NCI-H774 (cell line): ENCODE measurements around the gene TRPM6.

Experiments used
- DNase-seq: peaks from one replicate; lab custom pipeline; 2025; lab: John Stamatoyannopoulos, UW

Gene TRPM6

DNA sequence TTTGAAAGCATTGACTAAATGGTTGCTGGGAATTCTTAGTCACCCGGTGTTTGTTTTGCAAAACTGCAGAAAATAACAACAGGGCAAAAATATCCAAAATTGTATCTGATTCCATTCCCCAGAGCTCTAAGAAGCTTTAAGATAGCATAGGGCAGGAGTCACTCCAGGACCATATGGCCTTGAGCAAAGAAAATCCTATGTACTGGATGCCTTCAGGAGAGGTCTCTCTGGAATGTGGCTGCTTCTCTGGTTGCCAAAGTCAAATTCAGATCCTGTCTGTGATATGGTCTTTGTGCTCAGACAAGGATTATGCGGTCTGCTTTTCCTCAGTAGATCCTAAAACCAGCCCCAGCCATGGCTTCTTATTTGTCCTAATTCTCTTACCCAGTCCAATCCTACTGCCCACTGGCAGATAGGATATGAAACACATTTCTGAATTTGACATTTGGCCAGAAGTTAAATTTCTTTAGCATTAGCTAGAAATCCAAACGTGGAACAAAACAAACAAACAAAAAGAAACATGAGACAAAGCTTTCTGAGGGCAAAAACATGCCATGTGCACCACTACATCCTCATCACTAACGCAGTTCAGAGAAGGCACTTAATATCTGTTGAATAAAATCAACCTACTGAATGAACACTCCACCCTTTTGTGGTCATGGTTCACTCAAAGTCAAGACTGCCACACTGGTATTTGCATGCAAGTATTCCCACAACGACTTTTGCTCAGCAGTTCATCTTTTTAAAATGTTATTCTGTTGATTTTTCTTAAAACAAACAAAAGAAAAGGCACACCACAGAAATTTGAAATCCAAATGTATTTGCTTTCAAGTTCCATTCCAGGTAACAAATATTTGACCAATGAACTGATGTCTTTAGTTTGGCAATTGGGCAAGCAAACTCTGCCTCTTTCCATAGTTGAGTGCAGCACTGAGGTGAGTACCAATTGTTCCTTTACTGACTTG is 165.7 kb downstream of the TRPM6 start:
- no peak for DNase-seq

DNA sequence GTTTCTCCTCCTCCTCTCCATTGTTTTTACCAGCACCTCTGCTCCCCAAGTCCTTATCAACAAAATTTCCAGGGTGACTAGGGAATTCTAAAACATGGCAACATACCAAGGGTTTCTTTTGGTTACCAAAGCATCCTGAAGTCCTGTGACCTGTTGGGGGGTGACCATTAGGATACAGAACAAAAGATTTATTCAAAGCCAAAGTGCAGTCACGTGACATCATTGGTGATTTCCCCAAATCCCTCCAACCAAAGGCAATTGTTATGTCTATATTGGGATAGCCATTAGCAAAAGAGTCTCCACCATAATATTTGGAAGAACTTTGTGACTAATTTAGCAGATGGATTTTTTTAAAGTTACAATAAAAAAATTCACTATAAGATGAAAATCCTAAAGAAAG is 168.4 kb downstream of the TRPM6 start:
- no peak for DNase-seq

DNA sequence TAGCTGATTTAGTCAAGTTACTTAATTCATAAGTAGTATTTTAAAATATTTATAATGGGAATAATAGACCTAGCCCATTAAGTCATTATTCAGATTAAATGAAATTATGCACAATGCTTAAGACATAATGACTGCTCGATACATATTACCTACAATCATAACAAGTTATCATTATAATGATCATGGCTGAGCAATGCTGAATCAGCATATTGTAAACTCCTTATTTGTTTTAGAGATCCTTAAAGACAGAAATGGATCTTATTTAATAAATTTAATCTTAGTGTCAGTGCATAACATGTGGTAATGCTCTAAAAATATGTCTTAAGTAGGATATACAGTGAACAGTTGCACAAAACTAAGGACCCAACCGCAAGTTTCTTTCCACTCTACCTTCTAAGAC is 169.0 kb downstream of the TRPM6 start:
- no peak for DNase-seq

DNA sequence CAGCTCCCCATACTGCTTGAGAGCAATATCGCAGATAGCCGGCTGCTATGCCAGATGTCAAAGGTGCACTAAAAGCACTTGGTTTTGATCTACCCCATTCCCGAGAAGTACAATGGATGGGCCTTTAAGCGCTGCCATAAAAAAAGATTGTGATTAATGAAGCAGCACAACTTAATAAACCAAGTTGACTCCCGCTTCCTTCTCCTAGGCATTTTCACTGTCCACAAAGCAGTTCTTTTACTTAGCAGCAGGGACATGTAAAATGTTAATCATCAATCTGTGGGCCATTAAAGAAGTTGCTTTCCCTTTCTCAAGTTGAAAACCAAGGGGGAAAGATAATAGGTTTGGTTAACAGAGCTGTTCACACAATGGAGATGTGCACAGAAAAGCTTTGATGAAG is 176.4 kb downstream of the TRPM6 start:
- no peak for DNase-seq

DNA sequence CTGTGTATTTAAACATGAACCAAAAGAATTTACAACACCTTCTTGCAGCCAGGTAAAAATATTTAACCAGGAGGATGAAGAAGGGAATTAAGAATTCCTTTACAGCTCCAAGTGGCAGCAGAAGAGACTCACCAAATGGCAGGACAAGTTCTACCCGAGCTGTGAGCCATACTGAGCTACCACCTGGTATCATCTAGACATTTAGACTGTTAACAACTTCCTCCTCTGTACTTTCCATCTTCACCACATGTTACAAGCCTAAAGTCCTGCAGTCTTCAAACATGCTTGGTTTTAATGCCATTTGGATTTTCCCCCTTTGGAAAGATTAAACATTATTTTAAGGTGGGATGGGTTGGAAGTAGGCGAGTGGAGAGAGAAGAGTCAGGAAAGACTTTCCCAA is 190.2 kb downstream of the TRPM6 start:
- no peak for DNase-seq

DNA sequence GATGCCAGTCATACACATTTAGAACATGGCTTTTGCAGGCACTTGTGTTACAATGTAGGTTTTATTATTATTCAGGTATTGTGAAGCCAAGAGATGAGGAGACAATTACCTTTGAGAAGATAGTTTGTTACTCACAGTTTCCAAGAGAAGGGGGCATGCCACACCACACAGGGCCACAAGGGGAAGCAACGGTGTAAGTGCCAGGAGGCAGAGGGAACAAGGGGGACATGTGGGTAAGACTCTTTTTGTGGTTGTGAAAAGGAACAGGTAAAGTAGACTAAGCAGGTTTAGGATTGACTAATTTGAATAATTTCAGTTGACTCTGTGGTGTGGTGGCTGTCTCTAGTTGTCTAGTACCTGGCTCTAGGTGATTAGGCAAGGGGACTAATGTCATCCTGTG is 191.2 kb downstream of the TRPM6 start:
- DNase-seq: no peak

DNA sequence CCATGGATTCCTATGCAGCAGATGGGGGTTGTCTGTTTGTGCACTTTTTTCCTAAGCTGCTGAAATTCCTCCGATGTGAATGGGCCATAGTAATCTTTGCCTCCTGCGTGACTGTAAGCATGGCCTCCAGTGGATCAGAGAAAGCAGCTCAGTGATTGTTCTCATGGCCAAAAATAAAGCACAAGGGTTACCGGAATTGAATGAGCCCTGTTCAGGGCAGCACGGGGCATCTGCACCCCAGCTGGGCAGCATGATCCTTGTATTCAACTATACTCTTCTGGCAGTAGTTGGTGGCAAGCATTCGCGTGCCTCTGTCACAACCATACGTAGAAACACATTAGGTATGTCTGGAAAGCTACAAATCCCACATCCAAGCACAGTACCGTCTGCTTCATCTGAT is 196.7 kb downstream of the TRPM6 start:
- DNase-seq: no peak

DNA sequence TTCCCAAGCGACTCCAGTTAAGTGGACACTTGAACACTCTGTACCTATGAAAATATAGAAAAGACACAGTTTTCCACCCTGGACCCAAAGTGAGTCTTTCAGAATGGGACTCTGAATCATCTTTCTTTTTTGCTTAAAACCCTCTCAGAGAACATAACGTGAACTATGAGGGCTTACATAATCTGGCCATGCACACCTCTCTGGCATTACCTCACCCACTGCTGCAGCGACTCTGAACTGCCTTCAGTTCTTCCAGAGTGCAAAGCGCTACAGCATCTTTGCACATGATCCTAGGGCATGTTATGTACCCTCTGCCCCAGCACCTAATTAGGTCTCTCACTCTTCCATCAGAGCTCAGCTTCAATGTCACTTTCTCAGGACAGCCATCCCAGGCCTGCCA is 204.4 kb downstream of the TRPM6 start:
- DNase-seq: no peak

DNA sequence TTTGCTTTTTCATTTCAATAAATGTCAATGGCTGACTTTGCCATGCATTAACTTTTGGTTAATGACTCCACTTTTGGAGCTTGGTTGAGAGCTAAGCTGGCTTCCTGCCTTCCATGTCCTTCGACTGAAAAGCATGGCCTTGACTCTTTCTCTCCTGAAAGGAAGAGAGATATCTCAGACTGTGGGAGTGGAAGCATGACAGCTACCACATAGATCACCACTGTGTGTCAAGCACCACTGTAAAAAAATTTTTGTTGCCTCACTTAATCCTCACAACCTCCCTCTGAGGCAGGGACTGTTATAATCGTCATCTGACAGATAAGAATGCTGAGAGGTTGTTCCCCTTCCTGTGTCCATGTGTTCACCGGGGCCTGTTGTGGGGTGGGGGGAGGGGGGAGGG is 205.8 kb downstream of the TRPM6 start:
- DNase-seq: no peak

DNA sequence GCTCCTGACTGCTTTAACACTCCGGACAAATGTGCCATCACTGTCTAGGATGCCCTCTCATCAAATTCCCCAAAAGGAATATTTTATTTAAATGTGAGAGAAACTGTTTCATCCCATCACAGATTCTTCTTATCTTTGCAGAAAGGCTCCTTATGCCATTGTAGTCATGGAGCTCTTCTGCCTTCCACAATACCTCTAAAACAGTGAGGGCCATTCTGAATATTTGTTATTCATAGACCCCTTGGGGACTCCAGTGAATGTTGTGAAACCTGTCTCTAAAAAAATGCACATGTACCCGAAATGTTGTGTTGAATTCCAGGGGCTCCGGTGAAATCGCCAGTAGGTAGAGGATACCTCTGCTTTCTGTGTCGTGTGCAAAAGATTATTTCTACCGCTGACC is 213.6 kb downstream of the TRPM6 start:
- DNase-seq: no peak
